IMR-90 (cell line): ENCODE data around the gene CIITA.

Source experiments
- CEBPB ChIP-seq: IDR thresholded peaks from 2 replicates; pipeline ENCODE4 v1.6.1; 2012; ENCODE audit warnings: low read depth, low read length, improper control_type of control experiment
- RFX5 ChIP-seq: IDR thresholded peaks from 2 replicates; pipeline ENCODE4 v1.8.0; 2012; ENCODE audit warnings: low read depth, mild to moderate bottlenecking, low read length, moderate library complexity
- SMC3 ChIP-seq: fragments of 150-350 bp; IDR thresholded peaks from 2 replicates; pipeline ENCODE4 v1.6.1; 2016; ENCODE audit warnings: low read depth, mild to moderate bottlenecking, antibody characterized with exemption, low read length, moderate library complexity
- TF ChIP-seq, protein P1 (sequence below): conservative IDR thresholded peaks from 2 replicates; pipeline ENCODE4 v1.5.1; 2012; ENCODE audit warnings: mild to moderate bottlenecking, low read depth, low read length, improper control_type of control experiment

DNA sequence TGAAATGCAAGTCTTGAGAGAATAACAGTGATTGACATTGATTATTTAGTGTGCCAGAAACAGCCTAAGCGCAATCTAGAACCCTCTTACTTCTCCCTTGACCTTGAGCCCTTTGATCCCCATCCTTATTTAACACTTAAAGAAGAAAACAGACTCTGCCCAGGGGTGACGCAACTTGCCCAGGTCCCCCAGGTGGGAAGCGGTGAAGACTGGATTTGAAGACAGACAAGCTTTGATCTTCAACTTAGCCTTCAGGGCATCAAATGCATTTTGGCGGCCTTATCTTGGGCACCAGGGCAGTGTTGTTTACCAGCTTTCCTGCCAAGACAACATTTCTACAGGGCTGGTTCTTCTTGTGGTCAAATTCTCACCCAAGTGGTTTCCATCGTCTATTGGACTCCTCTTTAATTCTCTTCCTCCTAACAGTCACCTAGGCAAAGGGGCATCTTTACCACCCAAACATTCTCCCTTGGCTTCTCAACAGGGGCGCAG, 8.9 kb upstream of the CIITA start:
- TF ChIP-seq, protein P1, sequence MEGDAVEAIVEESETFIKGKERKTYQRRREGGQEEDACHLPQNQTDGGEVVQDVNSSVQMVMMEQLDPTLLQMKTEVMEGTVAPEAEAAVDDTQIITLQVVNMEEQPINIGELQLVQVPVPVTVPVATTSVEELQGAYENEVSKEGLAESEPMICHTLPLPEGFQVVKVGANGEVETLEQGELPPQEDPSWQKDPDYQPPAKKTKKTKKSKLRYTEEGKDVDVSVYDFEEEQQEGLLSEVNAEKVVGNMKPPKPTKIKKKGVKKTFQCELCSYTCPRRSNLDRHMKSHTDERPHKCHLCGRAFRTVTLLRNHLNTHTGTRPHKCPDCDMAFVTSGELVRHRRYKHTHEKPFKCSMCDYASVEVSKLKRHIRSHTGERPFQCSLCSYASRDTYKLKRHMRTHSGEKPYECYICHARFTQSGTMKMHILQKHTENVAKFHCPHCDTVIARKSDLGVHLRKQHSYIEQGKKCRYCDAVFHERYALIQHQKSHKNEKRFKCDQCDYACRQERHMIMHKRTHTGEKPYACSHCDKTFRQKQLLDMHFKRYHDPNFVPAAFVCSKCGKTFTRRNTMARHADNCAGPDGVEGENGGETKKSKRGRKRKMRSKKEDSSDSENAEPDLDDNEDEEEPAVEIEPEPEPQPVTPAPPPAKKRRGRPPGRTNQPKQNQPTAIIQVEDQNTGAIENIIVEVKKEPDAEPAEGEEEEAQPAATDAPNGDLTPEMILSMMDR = no peak
- TF ChIP-seq CEBPB (no peak), RFX5 (no peak), SMC3 (no peak)
